ENCODE results near the gene RAB40C. TPM values are rescaled to one million over a fixed set of nuclear protein-coding genes. Genes with fewer than 3 reads are reported as not detected.

The RAB40C gene
- total RNA-seq, 1 experiment from 2014 or later = 11.9 TPM

DNA sequence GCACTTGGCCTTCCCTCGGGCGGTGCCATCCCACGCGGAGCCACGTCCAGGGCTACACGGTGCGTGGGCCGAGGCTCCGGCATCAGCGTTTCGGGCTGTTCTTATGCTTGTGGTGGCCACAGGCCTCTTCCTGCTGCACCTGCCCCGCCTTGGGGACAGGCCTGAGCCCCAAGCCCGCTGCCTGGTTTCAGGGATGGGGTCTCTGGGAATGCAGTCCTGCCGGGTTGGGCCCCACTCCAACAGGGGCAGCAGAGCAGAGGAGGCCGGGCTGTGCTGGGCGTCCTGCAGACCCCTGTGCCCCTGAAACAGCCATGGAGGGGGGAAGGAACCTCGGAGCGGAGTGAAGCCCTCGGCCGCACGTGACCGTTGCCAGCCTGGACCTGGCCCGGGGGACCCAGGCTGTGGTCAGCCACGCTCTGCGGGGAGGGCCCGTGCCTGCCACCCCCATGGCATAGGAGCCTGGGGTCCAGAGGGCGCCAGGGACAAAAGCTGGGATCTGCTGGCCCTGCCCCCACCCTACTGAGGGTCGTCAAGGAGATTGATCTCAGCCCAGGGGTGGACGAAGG, 40.5 kb downstream of the RAB40C start:
- no peak for DNase-seq (ENCODE audit: extremely low read depth, low read depth)

GRCh38 chr16:630815-631405, 41.0 kb downstream of the RAB40C start, which contains the start of gene WFIKKN1:
Gene WFIKKN1 (plus strand): TSS chr16:630985. CDS start chr16:631254, 269 bp downstream.
- no peak for DNase-seq (ENCODE audit: extremely low read depth, low read depth)

DNA sequence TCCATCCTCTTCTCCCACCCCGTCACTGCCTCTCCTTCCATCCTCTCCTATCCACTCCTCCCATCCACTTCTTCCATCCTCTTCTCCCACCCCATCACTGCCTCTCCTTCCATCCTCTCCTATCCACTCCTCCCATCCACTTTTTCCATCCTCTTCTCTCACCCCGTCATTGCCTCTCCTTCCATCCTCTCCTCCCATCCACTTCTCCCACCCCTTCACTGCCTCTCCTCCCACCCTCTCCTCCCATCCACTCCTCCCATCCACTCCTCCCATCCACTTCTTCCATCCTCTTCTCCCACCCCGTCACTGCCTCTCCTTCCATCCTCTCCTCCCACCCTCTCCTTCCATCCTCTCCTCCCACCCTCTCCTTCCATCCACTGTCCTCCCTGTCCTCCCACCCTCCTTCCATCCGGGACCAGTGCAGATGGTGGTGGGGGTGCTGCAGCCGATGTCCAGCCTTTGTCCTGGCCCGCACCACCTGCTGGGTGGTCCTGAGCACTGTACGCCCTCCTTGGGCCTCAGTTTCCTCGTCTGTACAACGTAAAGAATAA, 42.0 kb downstream of the RAB40C start:
- no peak for DNase-seq (ENCODE audit: extremely low read depth, low read depth)

DNA sequence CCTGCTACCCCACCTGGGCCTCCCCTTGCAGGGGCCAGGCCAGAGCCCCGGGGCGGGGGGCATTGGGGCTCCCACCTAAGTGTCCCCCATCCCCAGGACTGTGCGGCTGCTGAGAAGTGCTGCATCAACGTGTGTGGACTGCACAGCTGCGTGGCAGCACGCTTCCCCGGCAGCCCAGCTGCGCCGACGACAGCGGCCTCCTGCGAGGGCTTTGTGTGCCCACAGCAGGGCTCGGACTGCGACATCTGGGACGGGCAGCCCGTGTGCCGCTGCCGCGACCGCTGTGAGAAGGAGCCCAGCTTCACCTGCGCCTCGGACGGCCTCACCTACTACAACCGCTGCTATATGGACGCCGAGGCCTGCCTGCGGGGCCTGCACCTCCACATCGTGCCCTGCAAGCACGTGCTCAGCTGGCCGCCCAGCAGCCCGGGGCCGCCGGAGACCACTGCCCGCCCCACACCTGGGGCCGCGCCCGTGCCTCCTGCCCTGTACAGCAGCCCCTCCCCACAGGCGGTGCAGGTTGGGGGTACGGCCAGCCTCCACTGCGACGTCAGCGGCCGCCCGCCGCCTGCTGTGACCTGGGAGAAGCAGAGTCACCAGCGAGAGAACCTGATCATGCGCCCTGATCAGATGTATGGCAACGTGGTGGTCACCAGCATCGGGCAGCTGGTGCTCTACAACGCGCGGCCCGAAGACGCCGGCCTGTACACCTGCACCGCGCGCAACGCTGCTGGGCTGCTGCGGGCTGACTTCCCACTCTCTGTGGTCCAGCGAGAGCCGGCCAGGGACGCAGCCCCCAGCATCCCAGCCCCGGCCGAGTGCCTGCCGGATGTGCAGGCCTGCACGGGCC, 42.8 kb downstream of the RAB40C start:
- no peak for DNase-seq (ENCODE audit: extremely low read depth, low read depth)

- no peak for DNase-seq (ENCODE audit: extremely low read depth, low read depth)
Measured at GRCh38 chr16:633336-634050, 43.6 kb downstream of the RAB40C start.

DNA sequence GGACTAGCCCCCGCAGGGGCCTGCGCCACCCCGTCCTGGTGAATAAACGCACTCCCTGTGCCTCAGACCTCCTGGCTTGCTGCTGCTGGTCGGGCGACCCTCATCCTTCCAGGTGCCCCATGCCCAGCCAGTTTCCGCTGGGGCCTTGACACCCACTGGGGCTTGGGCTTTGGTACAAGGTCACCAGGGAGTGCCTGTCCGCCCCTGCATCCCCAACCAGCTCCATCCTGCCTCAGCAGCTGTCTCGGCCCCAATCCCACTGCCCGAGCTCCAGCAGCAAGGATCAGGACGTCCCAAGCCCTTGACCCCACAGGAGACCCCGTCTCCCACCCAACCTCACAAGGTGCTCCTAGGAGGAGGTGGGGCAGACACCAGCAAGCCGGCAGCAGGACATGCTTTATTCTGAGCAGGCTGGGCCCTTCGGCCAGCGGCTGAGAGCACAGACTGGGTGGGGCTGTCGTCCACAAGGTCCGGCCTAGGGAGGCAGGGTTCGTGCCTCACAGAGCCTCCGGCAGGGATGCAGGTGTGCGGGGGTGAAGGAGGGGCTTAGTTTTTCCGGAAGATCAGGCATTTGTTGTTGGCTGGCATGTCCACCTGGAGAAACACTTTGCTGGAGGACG, 44.3 kb downstream of the RAB40C start:
- DNase-seq (ENCODE audit: extremely low read depth, low read depth) = no peak

GRCh38 chr16:634996-635395, 45.1 kb downstream of the RAB40C start:
- DNase-seq (ENCODE audit: extremely low read depth, low read depth) = no peak

- no peak for DNase-seq (ENCODE audit: extremely low read depth, low read depth)
Measured at GRCh38 chr16:635573-636205, 45.8 kb downstream of the RAB40C start.

DNA sequence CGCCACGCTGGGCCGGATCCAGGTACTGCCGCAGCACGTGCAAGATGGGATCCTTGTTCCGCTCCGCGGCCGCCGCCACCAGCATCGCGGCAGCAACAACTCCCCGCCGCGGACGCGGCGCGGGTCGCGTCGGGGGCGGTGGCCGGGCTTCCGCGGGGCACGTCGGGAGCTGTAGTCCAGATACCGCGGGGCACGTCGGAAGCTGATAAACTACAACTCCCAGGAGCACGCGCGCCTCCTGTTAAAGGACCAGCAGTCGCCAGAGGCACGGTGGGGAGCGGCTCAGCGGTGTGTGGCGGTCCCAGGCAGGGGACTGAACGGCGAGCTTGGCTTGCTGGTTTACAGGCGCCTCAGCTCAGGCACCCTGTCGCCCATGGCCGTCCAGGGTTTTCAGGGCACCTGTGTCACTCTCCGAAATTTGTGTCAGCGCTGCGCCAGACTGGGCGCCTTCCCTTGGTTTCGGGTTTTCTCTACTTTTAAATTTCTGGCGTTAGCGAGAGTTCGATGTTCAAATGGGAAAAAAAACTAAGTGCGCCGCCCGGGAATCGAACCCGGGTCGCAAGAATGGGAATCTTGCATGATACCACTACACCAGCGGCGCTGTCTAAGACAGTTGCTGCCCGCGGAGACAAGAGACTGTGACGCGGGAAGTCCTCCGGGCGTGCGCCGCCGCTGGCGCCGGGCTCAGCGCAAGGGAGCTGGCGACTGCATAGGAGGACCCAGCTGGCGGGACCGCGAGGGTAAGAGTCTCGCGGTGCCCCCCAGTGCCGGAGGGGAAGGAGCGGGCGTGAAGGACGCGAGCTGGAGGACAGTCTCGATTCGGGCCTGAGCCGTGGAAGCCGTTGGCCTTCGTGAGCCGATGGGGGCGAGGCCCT, 46.6 kb downstream of the RAB40C start, which contains the start of gene METTL26:
METTL26 (minus strand) TSS at position 100 of the 875 bp plus-strand sequence; CDS start at position 85, 15 bp downstream.
- peak; percentile 94 for DNase-seq (ENCODE audit: extremely low read depth, low read depth)

DNA sequence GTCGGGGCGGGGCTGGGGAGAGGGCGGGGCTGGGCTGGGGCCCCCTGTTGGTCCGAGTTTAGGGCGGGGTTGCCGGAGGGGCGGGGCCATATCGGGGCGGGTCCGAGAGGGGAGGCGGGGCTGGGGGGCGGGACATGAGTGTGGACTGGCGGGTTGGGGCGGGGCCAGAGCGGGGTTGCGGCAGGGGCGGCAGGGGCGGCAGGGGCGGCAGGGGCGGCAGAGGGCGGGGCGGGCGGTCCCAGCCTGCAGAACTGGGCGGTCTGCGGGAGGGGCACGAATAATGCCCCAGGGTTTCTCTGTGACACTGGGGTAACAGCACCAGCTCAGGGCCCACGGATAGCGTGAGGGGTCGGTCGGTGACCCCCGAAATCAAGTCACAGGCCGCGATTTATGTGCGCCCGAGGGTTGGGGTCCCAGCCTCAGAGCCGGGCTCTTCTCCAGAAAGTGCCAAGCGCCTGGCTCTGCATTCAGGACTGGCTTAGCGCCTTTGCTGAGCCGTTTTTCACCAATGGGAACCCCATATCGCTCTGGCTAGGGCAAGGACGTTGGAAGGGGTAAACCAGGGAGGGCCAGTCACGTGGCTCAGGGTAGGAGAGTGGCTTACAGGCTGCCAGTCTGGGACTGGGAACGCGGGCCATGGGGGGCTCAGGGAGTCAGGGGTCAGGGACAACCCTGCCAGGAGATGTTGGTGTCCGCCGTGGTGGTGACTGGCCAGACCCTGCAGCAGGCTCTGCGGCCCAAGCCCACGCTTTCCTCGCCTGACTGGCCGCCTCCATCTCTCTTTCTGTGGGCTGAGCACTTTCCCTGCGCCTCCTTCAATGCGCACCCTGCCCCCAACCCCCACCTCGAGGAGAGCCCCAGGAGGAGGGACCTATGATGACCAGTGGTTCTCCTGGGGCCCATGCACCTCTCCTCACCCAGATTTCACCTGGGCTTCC, 47.5 kb downstream of the RAB40C start:
- DNase-seq (ENCODE audit: extremely low read depth, low read depth) = peak; percentile 89

- no peak for DNase-seq (ENCODE audit: extremely low read depth, low read depth)
Measured at GRCh38 chr16:638034-638543, 48.2 kb downstream of the RAB40C start.

- no peak for DNase-seq (ENCODE audit: extremely low read depth, low read depth)
Measured at GRCh38 chr16:638836-639235, 49.0 kb downstream of the RAB40C start.

GRCh38 chr16:640614-641013, 50.7 kb downstream of the RAB40C start:
- no peak for DNase-seq (ENCODE audit: extremely low read depth, low read depth)

- DNase-seq (ENCODE audit: extremely low read depth, low read depth) = peak; percentile 74
Measured at GRCh38 chr16:641326-642188, 51.7 kb downstream of the RAB40C start, which contains the start of gene MCRIP2. Gene MCRIP2 (plus strand): TSS chr16:641828. CDS start chr16:641992, 164 bp downstream.

DNA sequence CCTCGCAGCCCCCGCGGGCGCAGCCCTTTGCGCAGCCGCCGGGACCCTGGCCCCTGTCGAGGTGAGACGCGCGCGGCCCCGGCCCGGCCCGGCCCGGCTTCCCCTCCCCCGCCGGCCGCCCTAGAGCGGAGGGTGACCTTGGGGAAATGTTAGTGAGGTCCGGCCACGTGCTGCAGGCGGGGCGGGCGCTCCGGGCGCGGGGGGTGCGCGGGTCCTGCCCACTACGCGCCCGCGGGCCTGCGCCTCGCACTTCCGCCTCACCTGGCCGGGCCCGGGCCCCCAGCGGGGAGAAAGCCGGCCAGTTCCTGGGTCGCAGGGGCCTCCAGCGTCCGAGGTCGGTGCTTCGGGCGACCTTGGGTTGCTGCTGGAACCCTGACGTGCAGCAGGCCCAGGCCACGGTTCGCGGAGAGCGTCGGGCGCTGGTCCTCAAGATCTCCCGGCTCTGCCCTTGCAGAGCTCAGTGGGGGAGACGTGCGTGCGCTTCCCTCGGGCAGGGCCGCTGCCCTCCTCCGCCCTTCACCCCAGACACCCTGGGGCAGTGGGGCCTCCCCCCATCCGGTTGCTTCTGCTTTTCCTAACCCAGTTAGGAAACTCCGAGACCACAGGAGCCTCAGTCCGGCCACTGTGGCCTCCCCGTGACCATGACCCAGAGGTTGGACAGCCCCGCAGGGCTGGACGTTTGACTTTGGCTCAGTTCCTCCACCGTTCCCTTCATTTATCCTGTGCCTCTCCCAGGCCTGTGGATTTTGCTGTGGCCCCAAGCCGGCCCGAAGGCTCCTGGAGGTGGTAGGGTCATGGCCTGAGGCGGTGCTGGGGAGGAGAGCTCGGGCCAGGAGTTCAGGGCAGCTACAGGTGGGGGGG, 52.6 kb downstream of the RAB40C start:
- DNase-seq (ENCODE audit: extremely low read depth, low read depth) = no peak

DNA sequence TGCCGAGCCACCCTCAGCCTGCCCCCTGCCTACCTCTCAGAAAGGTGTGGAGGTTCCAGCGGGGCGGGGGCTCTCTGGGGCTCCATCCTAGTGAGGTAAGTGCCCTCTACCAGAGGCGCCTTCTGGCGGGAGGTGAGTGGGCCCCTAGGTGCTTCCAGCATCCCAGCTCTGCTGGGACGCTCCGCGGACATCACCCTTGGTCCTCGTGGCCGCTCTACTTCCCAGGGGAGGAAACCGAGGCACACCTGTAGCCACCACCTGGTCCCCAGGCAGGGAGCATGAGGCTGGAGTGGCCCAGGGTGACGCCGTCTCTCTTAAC, 53.1 kb downstream of the RAB40C start:
- DNase-seq (ENCODE audit: extremely low read depth, low read depth) = no peak

Data from NCI-H460 (cell line).